ENCODE measurements around the gene NCLN. TPM values are rescaled to one million over a fixed set of nuclear protein-coding genes. Genes with fewer than 3 reads are reported as not detected.

Gene NCLN
- total RNA-seq, 2 donors from 2014 or later = 75.0 to 195 TPM

- Histone ChIP-seq H3K4me3 (no peak overlapping the region), H3K27me3 (no peaks in the 10 kb centered on the region), H3K27ac (no peak overlapping the region), H3K9me3 (no peaks in the 10 kb centered on the region), H3K4me1 (no peaks in the 10 kb centered on the region), H3K36me3 (no peaks in the 10 kb centered on the region), H3K9ac (ENCODE audit: low read depth in 2 of 2, low read length in 2 of 2) (no peak overlapping the region)
- intact Hi-C loops (cut with DNase I) = no loop called here
- TF ChIP-seq, protein P1, sequence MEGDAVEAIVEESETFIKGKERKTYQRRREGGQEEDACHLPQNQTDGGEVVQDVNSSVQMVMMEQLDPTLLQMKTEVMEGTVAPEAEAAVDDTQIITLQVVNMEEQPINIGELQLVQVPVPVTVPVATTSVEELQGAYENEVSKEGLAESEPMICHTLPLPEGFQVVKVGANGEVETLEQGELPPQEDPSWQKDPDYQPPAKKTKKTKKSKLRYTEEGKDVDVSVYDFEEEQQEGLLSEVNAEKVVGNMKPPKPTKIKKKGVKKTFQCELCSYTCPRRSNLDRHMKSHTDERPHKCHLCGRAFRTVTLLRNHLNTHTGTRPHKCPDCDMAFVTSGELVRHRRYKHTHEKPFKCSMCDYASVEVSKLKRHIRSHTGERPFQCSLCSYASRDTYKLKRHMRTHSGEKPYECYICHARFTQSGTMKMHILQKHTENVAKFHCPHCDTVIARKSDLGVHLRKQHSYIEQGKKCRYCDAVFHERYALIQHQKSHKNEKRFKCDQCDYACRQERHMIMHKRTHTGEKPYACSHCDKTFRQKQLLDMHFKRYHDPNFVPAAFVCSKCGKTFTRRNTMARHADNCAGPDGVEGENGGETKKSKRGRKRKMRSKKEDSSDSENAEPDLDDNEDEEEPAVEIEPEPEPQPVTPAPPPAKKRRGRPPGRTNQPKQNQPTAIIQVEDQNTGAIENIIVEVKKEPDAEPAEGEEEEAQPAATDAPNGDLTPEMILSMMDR (IDR thresholded peaks at IDR 0.05) = no peak
- no peak for DNase-seq
These were observed 66.9 kb downstream of the NCLN start for GRCh38 chr19:3252650-3253049.

DNA sequence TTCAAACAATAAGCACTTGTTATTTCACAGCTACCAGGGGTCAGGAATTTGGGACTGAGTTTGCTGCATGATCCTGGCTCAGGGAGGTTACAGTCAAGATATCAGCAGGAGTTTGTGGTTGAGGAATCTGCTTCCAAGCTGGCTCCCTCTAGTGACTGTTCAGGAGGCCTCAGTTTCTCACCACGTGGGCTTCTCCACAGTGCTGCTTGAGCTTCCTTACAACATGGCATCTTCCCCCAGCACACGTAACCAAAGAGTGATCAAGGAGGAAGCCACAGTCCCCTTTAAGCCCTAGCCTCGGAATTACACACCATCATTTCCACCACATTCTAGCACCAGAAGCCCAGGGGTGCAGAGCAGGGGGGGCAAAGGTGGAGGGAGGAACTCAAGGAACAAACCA is 67.5 kb downstream of the NCLN start:
- intact Hi-C loops (cut with DNase I) = no loop called here
- Histone ChIP-seq H3K9ac (ENCODE audit: low read depth in 2 of 2, low read length in 2 of 2) (no peak overlapping the region), H3K27ac (no peak overlapping the region), H3K36me3 (no peaks in the 10 kb centered on the region), H3K4me3 (no peak overlapping the region), H3K27me3 (no peaks in the 10 kb centered on the region), H3K9me3 (no peaks in the 10 kb centered on the region), H3K4me1 (no peaks in the 10 kb centered on the region)
- TF ChIP-seq, protein P1 (IDR thresholded peaks at IDR 0.05) = no peak
- DNase-seq = no peak

DNA sequence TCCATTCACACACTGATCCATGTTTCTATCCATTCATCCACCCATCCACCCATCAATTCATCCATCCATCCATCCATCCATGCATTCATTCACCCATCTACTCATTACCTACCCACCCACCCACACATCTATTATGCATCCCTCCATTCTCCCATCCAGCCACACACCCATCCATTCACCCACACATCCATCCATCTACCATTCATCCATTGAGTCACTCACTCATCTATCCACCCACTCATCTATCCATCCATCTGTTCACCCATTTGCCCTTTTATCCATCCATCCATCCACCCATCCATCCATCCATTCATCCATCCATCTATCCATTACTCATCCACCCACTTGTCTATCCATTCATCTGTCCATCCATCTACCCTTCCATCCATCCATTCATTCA is 68.8 kb downstream of the NCLN start:
- intact Hi-C loops (cut with DNase I) = no loop called here
- Histone ChIP-seq H3K9me3 (no peaks in the 10 kb centered on the region), H3K27me3 (no peaks in the 10 kb centered on the region), H3K9ac (ENCODE audit: low read depth in 2 of 2, low read length in 2 of 2) (no peak overlapping the region), H3K36me3 (no peaks in the 10 kb centered on the region), H3K4me1 (no peaks in the 10 kb centered on the region), H3K27ac (no peak overlapping the region), H3K4me3 (no peak overlapping the region)
- DNase-seq = no peak
- TF ChIP-seq, protein P1 (IDR thresholded peaks at IDR 0.05) = no peak

- TF ChIP-seq, protein P1 (IDR thresholded peaks at IDR 0.05) = no peak
- intact Hi-C loops (cut with DNase I) = no loop called here
- no peaks in the 10 kb centered on the region for H3K27me3 ChIP-seq
- no peak overlapping the region for H3K27ac ChIP-seq
- no peaks in the 10 kb centered on the region for H3K4me1 ChIP-seq
- no peaks in the 10 kb centered on the region for H3K9me3 ChIP-seq
- H3K9ac ChIP-seq (ENCODE audit: low read depth in 2 of 2, low read length in 2 of 2) = no peak overlapping the region
- DNase-seq = no peak
- H3K36me3 ChIP-seq = no peaks in the 10 kb centered on the region
- H3K4me3 ChIP-seq = no peak overlapping the region
These were observed 71.3 kb downstream of the NCLN start for GRCh38 chr19:3257071-3257470.

Other genes starting within 250 kb of the NCLN start
- 1 to 10 TPM; 3.1 to 3.3 TPM for gene ZNF77, start 241.0 kb upstream of the NCLN start, total RNA-seq
- gene TLE6, start 208.4 kb upstream of the NCLN start, total RNA-seq = 1 to 10 TPM; 2.9 to 3.8 TPM
- 10 to 100 TPM; 42.8 to 52.4 TPM for gene TLE2, start 156.7 kb upstream of the NCLN start, total RNA-seq
- 100 to 1,000 TPM; 407 to 409 TPM for gene TLE5, start 123.4 kb upstream of the NCLN start, total RNA-seq
- gene GNA11, start 91.6 kb upstream of the NCLN start, total RNA-seq = 100 to 1,000 TPM; 197 to 215 TPM
- 1 to 10 TPM; 1.6 to 6.6 TPM for gene GNA15, start 49.9 kb upstream of the NCLN start, total RNA-seq
- gene S1PR4, start 7.2 kb upstream of the NCLN start, total RNA-seq = 1 to 10 TPM in 1 of 2 donors, under 1 TPM in 1; 0.96 to 1.1 TPM
- under 1 TPM; 0.42 to 0.59 TPM for gene CELF5, start 38.7 kb downstream of the NCLN start, total RNA-seq
- 10 to 100 TPM; 42.0 to 71.3 TPM for gene NFIC, start 180.7 kb downstream of the NCLN start, total RNA-seq

Measured in colonic mucosa (tissue), 4 donors.